Transverse colon (tissue), 4 donors: ENCODE measurements around the gene SLC15A2.

Source experiments
- CTCF ChIP-seq, 5 experiments: fragments of 200-600 bp in 3 of 5; fragments of 450-650 bp in 2 of 5; sonication (generic) in 3 of 5; IDR thresholded peaks; 1 replicate in 2 of 5; 2 replicates in 3 of 5; pipeline ENCODE4 v1.5.1; 2016 to 2017; ENCODE audit warnings: antibody characterized with exemption in 5 of 5, inconsistent platforms in 3 of 5, mild to moderate bottlenecking in 2 of 5, moderate library complexity in 1 of 5
- EP300 ChIP-seq: sonication (generic); formaldehyde crosslinking; IDR thresholded peaks from one replicate; pipeline ENCODE4 v1.6.1; 2017; ENCODE audit warnings: antibody characterized with exemption, low read depth
- POLR2A ChIP-seq: fragments of 450-650 bp; IDR thresholded peaks from one replicate; pipeline ENCODE4 v1.6.1; 2016; ENCODE audit warnings: antibody characterized with exemption, mild to moderate bottlenecking, moderate library complexity
- POLR2AphosphoS5 ChIP-seq, 3 donors: sonication (generic); formaldehyde crosslinking; IDR thresholded peaks; one replicate each; pipeline ENCODE4 v1.6.1; 2016; ENCODE audit warnings: antibody characterized with exemption in 3 of 3

- no peak for TF ChIP-seq CTCF (IDR thresholded peaks at IDR 0.05)
- no peak for TF ChIP-seq POLR2A
- no peak for TF ChIP-seq POLR2AphosphoS5 (IDR thresholded peaks at IDR 0.05)
- no peak for TF ChIP-seq EP300
Observed at GRCh38 chr3:121980450-121980796, 86.2 kb downstream of the SLC15A2 start.
